ENCODE results near the gene NUP210L. TPM values are rescaled to one million over a fixed set of nuclear protein-coding genes. Genes with fewer than 3 reads are reported as not detected.
A peak's percentile ranks its signal among the peaks of the same experiment; 100 is the strongest.

Gene NUP210L
- total RNA-seq, 1 donor from 2014 or later: 0.15 TPM

DNA sequence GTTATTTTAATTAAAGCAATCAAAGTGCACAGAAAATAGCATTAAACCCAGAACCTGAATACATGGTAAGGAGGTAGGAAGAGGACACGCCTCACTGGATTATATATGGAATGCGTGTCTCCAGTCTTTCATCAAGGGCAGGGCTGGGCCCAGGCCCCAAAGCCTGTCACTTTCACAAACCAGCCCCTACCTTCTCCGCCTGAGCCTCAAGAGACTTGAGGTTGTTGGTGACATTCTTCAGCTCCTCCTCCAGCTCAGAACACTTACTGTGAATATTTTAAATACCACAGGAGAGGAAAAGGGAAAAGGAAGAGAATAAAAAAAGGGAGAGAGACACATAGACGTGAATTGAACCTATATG lies 16.3 kb upstream of the NUP210L start:
- no peak overlapping the region for H3K27ac Mint-ChIP-seq (ENCODE audit: unreplicated experiment)
- peaks cover 7% of the 10 kb centered on the region for H3K27me3 Mint-ChIP-seq (ENCODE audit: unreplicated experiment)
- DNase-seq (ENCODE audit: low spot score): no peak
- peak overlapping the region; percentile 79 for H3K4me3 Mint-ChIP-seq (ENCODE audit: unreplicated experiment)
- peaks cover 27% of the 10 kb centered on the region for H3K4me1 Mint-ChIP-seq (ENCODE audit: unreplicated experiment)
- no peaks in the 10 kb centered on the region for H3K9me3 Mint-ChIP-seq (ENCODE audit: unreplicated experiment)
- TF ChIP-seq, protein P1, sequence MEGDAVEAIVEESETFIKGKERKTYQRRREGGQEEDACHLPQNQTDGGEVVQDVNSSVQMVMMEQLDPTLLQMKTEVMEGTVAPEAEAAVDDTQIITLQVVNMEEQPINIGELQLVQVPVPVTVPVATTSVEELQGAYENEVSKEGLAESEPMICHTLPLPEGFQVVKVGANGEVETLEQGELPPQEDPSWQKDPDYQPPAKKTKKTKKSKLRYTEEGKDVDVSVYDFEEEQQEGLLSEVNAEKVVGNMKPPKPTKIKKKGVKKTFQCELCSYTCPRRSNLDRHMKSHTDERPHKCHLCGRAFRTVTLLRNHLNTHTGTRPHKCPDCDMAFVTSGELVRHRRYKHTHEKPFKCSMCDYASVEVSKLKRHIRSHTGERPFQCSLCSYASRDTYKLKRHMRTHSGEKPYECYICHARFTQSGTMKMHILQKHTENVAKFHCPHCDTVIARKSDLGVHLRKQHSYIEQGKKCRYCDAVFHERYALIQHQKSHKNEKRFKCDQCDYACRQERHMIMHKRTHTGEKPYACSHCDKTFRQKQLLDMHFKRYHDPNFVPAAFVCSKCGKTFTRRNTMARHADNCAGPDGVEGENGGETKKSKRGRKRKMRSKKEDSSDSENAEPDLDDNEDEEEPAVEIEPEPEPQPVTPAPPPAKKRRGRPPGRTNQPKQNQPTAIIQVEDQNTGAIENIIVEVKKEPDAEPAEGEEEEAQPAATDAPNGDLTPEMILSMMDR (IDR thresholded peaks at IDR 0.05; ENCODE audit: unreplicated experiment): no peak
- peaks cover 57% of the 10 kb centered on the region for H3K36me3 Mint-ChIP-seq (ENCODE audit: low read depth, unreplicated experiment)

DNA sequence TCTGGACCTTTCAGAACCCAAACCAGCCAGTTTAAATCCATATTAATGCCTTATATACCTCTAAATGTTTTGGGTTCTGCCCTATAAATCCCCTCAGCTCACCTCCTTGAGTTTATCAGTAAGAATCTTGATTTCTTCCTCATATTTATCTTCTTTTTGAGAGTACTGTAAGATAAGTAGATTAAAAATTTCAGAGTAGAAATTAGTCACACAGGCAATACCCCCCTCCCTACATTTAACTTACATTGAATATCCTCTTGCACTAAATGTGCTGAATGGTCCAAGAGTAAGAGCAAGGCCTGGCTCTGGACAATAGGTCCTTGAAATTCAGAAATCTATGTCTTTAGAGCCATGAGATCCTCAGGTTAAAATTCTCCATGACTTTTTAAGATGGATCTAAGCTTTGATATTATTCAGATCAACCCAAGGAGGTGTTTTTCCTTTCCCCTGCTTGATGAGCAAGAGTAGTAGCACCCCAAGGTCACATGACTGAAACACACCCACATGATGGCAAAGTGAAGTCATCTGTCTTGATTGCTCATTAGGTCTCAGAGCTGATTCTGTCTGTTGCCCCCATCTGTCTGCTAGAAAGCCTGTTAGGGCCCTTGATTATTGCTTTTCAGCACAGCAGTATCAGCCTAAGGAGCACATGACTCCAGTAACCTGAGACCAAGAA lies 15.8 kb upstream of the NUP210L start:
- no peaks in the 10 kb centered on the region for H3K9me3 Mint-ChIP-seq (ENCODE audit: unreplicated experiment)
- peak overlapping the region; percentile 48 for H3K27ac Mint-ChIP-seq (ENCODE audit: unreplicated experiment)
- TF ChIP-seq, protein P1 (IDR thresholded peaks at IDR 0.05; ENCODE audit: unreplicated experiment): no peak
- H3K4me1 Mint-ChIP-seq (ENCODE audit: unreplicated experiment): peaks cover 22% of the 10 kb centered on the region
- DNase-seq (ENCODE audit: low spot score): no peak
- no peak overlapping the region for H3K4me3 Mint-ChIP-seq (ENCODE audit: unreplicated experiment)
- H3K36me3 Mint-ChIP-seq (ENCODE audit: low read depth, unreplicated experiment): peaks cover 61% of the 10 kb centered on the region
- peaks cover 7% of the 10 kb centered on the region for H3K27me3 Mint-ChIP-seq (ENCODE audit: unreplicated experiment)

GRCh38 chr1:154167461-154167860 lies 12.6 kb upstream of the NUP210L start:
- Mint-ChIP-seq H3K4me1 (ENCODE audit: unreplicated experiment) (peaks cover 18% of the 10 kb centered on the region), H3K4me3 (ENCODE audit: unreplicated experiment) (peak overlapping the region; percentile 57), H3K9me3 (ENCODE audit: unreplicated experiment) (no peaks in the 10 kb centered on the region), H3K27ac (ENCODE audit: unreplicated experiment) (no peak overlapping the region), H3K27me3 (ENCODE audit: unreplicated experiment) (peaks cover 17% of the 10 kb centered on the region), H3K36me3 (ENCODE audit: low read depth, unreplicated experiment) (peaks cover 77% of the 10 kb centered on the region)
- TF ChIP-seq, protein P1 (IDR thresholded peaks at IDR 0.05; ENCODE audit: unreplicated experiment): no peak
- no peak for DNase-seq (ENCODE audit: low spot score)

DNA sequence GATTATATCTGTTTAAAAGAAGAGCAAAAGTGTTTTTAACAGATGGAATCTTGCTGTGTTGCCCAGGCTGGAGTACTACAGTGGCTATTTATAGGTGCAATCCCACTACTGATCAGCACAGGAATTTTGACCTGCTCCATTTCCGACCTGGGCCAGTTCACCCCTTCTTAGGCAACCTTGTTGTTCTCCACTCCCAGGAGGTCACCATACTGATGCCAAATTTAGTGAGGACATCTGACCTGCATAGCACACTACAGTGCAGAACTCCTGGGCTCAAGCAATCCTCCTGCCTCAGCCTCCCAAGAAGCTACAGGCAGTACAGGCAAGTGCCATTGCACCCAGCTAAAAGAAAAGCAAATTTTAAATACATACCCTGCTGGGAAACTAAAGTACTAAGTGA lies 11.3 kb upstream of the NUP210L start:
- H3K36me3 Mint-ChIP-seq (ENCODE audit: low read depth, unreplicated experiment): peaks cover 69% of the 10 kb centered on the region

GRCh38 chr1:154159554-154159953 lies 4.7 kb upstream of the NUP210L start:
- Mint-ChIP-seq H3K27ac (ENCODE audit: unreplicated experiment) (no peak overlapping the region), H3K4me1 (ENCODE audit: unreplicated experiment) (peaks cover 49% of the 10 kb centered on the region), H3K4me3 (ENCODE audit: unreplicated experiment) (peak overlapping the region; percentile 75), H3K9me3 (ENCODE audit: unreplicated experiment) (no peaks in the 10 kb centered on the region), H3K27me3 (ENCODE audit: unreplicated experiment) (peaks cover 9% of the 10 kb centered on the region), H3K36me3 (ENCODE audit: low read depth, unreplicated experiment) (peaks cover 63% of the 10 kb centered on the region)
- DNase-seq (ENCODE audit: low spot score): no peak
- TF ChIP-seq, protein P1 (IDR thresholded peaks at IDR 0.05; ENCODE audit: unreplicated experiment): no peak

More for the DNA sequence above, 11.3 kb upstream of the NUP210L start:
- no peak for DNase-seq (ENCODE audit: low spot score)
- Mint-ChIP-seq H3K27ac (ENCODE audit: unreplicated experiment) (no peak overlapping the region), H3K27me3 (ENCODE audit: unreplicated experiment) (peaks cover 11% of the 10 kb centered on the region), H3K4me1 (ENCODE audit: unreplicated experiment) (peaks cover 8% of the 10 kb centered on the region), H3K4me3 (ENCODE audit: unreplicated experiment) (no peak overlapping the region), H3K9me3 (ENCODE audit: unreplicated experiment) (no peaks in the 10 kb centered on the region)
- TF ChIP-seq, protein P1 (IDR thresholded peaks at IDR 0.05; ENCODE audit: unreplicated experiment): no peak
